T47D (cell line): ENCODE measurements around the gene TMEM51.

Source experiments
- DNase-seq, 2 experiments: peaks; one replicate each; pipeline versions ENCODE4 v3.0.0 to v3.0.0-alpha.2; 2011 to 2012; ENCODE audit warnings: low read depth in 1 of 2, low spot score in 1 of 2
- JUND ChIP-seq: IDR thresholded peaks from 2 replicates; pipeline ENCODE4 v1.6.1; 2012; ENCODE audit warnings: low read depth
- in situ Hi-C: cut with HindIII; loops from 2 replicates; pipeline ENCODE4 v1.10.0; 2016; ENCODE audit warnings: low sequenced_read_pairs, low pct_unique_long_range_greater_than_20kb

The TMEM51 gene

DNA sequence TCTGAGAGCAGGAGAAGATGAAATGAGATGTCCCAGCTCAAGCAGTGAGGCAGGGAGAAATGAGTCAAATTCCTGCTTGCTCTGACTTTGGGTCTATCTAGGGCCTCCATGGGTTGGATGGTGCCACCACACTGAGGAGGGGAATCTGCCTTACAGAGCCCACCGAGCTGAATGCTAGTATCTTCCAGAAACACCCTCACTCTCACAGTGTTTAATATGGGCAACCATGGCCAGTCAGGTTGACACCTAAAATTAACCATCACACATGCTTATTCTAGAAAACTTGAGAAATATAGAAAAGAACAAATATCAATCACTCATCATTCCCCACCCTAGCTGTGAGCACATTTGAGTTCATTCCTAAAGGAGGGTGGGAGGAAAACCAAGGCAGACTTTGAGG is 64.1 kb downstream of the TMEM51 start:
- in situ Hi-C loops: no loop called here
- TF ChIP-seq JUND: no peak
- DNase-seq: no peak

DNA sequence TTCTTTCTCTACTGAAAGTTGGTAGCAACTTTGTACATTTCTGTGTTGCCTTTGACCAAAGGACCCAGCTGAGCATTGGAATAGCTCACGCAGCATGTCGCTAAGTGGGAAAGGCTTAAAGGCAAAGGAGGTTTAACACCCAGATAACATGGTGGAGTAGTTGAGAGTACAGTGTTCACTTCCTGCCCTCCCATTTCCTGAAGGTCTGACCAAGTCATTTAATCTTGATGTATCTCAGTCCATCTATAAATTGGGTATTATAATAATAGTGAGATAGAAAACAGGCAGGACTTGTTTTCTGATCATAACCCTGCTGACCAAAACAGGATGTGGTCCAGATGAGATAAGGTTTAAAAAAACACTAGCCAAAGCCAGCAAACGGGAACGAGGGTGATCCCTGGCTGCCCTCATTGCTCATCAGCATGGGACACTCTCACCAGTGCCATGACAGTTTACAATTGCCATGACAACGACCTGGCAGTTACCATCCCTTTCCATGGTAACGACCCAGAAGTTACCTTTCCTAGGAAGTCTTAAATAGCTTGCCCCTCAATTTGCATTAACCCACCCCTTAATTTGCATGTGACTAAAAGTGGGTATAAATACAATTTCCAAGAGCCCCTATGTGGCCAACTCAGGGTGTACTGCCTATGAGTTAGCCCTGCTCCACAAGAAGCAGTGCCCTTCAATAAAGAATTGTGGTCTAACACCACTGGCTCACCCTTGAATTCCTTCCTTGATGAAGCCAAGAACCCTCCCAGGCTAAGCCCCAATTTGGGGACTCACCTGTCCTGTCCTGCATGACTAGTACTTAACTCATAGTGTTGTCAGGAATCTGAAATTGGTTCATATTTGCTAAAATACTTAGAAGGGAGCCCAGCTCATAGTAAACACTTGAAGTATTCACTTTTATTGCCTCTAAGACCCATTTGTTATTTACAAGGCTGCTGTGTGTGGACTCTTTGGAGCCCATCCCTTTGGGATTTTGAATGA is 65.0 kb downstream of the TMEM51 start:
- no peak for TF ChIP-seq JUND
- in situ Hi-C loops: no loop called here
- no peak for DNase-seq

DNA sequence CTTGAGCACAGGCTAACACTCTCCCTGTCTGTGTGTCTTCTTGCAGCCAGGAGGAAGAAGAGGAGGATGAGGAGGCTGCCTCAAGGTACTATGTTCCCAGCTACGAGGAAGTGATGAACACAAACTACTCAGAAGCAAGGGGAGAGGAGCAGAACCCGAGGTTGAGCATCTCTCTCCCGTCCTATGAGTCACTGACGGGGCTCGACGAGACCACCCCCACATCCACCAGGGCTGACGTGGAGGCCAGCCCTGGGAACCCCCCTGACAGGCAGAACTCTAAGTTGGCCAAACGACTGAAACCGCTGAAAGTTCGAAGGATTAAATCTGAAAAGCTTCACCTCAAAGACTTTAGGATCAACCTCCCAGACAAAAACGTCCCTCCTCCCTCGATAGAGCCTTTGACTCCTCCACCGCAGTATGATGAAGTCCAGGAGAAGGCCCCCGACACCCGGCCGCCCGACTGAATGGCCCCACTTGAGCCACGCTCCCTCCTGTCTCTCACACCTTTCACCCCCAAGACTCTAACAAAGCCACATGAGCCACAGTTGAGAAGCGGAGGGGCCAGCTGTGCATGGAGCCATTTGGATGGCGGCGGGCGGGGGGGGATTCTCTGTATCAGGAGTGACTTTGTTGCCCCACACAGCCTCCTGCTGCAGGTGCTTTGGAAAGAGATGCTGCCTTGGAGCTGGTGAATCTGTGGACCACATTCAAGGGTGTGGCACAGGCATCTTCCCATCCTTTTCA is 65.9 kb downstream of the TMEM51 start:
- no peak for DNase-seq
- no peak for TF ChIP-seq JUND
- in situ Hi-C loops: no loop called here

GRCh38 chr1:15220024-15220392 is 66.5 kb downstream of the TMEM51 start:
- no peak for DNase-seq
- no peak for TF ChIP-seq JUND
- in situ Hi-C loops: no loop called here

DNA sequence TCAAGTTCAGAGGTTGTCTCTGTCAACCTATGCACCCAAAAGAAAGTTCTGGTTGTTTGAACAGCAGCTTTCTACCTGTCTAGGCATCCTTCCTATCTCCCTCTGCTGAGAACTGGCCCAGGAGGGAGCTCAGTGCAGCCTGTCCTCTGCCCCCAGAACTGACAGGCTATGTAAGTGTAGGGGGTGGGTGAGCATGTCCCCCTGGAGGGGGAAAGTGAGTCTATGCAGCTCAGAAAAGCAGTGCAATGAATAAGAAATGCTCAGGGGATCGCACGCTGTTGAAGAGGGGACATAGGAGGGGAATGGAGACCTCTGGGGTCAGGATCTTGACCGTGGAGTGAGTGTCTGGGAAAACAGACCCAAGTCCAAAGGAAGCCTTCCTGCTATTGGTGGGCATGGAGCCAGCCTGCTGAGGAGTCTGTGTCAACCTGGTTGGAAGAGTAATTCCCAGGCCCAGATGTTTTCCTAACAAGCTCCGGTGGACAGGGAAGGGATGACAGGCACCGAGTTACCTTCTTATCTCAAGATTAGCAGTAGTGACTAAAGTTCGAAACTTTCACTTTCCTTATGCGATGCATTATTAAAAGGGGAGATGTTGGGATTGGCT is 67.4 kb downstream of the TMEM51 start:
- in situ Hi-C loops: no loop called here
- no peak for TF ChIP-seq JUND
- no peak for DNase-seq

- no peak for DNase-seq
- in situ Hi-C loops: no loop called here
- TF ChIP-seq JUND: no peak
Measured at GRCh38 chr1:15222653-15223303, 69.2 kb downstream of the TMEM51 start.

- in situ Hi-C loops: no loop called here
- no peak for TF ChIP-seq JUND
- no peak for DNase-seq
Measured at GRCh38 chr1:15224259-15224869, 70.8 kb downstream of the TMEM51 start.

GRCh38 chr1:15224974-15225373 is 71.4 kb downstream of the TMEM51 start:
- in situ Hi-C loops: no loop called here
- no peak for DNase-seq
- TF ChIP-seq JUND: no peak

DNA sequence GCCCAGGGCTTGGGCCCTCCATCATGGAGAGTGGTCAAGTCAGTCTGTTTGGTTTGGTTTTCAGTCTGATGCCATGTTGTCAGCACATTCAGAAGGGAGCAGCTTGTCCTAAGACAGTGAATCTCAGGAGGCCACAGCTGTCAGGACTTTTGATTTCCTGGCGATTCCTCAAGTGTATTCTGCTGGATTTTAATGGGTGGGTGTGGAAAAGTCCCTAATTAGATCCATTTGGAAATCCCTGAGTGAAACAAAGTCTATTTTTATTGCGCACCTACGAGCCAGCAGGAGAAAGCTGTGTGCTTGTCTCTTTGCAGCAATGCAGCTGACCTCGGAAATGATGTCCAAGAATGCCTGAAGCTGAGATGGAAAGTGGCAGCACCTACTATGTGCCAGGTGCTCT is 71.9 kb downstream of the TMEM51 start:
- TF ChIP-seq JUND: no peak
- DNase-seq: no peak
- in situ Hi-C loops: no loop called here

GRCh38 chr1:15226388-15227255 is 73.1 kb downstream of the TMEM51 start:
- DNase-seq: no peak
- in situ Hi-C loops: no loop called here
- TF ChIP-seq JUND: no peak

DNA sequence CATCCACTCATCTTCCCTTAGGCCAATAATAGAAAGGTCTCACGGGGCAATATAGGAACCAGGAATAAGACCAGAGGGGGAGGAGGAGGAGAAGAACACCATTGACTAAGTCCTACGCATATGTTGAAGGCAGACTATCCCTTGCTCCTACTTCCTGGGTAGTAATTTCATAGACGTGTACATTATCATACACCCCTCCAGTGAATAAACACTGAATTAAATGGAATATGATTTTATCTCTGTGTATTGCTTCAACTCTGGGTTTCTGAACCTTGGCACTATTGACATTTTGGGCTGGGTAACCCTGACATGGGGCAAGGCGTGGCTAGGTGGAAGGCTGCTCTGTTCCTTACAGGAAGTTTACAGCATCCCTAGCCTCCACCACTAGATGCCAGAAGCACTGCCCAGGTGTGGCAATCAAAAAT is 76.2 kb downstream of the TMEM51 start:
- in situ Hi-C loops: no loop called here
- no peak for TF ChIP-seq JUND
- DNase-seq: peak in 1 of 2 experiments; percentile 39
